Stimulated activated CD8-positive, alpha-beta memory T cell treated with anti-CD3 and anti-CD28 coated beads, Interleukin-2, amount 100 ng/mL, for 48 hours (primary cell): ENCODE results near the gene ME2.
"Not testable (repeated sequence)": the region's sequence is repeated elsewhere in the genome, so short reads cannot be mapped to it uniquely, and the experiment has no call there.

Experiments used
- DNase-seq, 2 donors: peaks; one replicate each; pipeline ENCODE4 v3.0.0-alpha.2; 2020; ENCODE audit warnings: low read depth in 2 of 2

Gene ME2

DNA sequence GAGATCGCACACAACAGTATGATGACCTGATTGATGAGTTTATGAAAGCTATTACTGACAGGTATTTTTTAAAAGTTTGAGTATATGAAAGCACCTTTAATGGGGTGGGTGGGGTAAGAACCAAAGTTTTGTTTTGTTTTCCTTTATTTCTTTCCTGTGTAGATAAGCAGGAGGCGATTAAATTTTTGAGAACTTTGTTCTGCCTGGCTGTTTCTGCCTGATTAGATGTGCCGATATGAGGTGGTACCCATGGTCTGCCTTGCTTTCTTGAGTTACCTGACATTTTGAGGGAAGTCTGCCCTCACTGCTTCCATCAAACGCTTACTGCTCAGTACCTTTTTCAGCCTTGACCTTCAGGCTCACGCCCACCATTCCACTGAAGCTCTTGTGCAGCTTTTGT is 39.2 kb downstream of the ME2 start:
- DNase-seq: no peak

DNA sequence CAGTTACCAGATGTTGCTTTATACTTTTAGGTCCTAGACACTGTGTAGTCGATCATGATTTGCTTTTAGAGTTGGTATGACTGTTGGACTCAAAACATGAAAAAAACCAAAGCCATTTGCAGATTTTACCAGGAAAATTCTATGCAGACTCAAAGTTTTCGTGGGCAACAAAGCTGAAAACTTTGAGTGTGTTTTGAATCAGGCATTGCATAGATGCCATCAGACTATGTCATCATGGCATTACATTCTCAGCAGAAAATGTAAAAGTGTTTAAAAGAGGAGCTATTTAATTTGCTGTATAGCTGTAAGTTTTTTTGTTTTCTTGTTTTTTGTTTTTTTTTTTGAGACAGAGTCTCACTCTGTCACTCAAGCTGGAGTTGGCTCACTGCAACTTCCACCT is 45.5 kb downstream of the ME2 start:
- no peak for DNase-seq

DNA sequence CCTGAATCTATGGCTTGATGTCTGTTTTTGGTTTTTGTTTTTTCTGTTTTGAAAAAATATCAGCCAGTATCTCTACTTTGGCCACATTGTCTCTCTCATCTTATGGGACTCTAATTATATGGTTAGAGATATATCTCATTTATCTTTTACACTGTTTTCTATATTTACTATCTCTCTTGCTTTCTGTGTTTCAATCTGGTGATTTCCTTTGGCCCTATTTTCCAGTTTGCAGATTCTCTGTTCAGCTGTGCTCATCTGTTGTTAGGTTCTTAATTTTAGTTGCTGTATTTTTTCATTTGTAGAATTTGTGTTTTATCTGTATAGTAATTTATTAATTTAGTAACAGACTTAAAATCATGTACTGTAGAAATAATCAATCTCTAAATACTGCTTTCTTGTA is 47.6 kb downstream of the ME2 start:
- no peak for DNase-seq

DNA sequence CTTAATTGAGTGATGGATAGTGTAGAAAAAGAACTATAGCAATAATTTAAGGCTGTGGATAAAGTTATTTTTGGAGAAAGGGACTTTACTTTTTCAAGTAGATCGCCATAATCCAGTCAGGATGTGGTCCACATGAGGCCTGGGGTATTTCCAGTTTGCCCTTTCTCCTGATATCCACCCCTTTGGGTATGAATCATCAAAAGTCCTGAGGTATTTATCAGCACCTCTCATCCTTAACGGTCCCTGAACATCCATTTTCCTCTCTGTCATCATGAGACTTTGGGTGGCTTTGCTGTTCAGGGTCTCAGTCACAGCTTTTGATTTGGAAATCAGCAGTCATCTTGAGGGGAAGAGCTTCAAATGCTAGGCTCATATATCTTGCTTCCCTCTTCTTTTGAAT is 49.6 kb downstream of the ME2 start:
- DNase-seq: no peak

DNA sequence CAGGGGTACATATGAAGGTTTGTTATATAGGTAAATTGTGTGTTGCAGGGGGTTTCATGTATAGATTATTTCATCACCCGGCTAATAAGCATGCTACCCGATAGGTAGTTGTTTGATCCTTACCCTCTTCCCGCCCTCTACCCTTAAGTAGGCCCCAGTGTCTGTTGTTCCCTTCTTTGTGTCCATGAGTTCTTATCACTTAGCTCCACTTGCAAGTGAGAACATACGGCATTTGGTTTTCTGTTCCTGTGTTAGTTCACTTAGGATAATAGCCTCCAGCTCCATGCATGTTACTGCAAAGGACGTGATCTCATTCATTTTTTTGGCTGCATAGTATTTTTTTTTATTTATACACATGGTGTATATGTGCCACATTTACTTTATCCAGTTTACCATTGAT is 54.8 kb downstream of the ME2 start:
- no peak for DNase-seq

DNA sequence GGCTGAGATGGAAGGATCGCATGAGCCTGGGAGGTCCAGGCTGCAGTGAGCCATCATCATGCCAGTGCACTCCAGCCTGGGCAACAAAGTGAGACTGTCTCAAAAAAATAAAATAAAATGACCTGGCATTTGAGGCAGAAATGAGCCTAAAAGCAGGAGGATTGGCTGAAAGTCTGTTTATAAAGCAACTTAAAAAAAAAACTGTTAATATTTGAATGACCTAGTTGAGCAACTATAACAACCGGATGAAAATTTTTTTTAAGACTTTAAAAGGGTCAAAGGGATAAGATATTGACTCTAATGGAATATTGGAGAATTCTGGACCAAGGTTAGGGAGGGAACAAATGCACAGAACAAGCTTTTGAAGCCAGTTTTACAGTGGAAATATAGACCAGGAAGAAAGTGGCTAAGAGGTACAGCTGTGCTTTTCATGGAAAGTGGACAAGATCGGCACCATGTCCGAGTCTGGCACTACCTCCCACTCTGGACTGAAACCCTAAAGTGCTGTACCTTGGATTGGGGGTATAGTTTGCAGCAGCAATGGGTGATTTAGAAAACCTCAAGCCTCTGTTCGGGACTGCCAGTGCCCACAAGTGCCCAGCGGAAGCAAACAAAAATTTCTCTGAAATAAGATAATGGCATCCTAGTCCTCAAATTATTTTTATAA is 55.8 kb downstream of the ME2 start:
- no peak for DNase-seq

DNA sequence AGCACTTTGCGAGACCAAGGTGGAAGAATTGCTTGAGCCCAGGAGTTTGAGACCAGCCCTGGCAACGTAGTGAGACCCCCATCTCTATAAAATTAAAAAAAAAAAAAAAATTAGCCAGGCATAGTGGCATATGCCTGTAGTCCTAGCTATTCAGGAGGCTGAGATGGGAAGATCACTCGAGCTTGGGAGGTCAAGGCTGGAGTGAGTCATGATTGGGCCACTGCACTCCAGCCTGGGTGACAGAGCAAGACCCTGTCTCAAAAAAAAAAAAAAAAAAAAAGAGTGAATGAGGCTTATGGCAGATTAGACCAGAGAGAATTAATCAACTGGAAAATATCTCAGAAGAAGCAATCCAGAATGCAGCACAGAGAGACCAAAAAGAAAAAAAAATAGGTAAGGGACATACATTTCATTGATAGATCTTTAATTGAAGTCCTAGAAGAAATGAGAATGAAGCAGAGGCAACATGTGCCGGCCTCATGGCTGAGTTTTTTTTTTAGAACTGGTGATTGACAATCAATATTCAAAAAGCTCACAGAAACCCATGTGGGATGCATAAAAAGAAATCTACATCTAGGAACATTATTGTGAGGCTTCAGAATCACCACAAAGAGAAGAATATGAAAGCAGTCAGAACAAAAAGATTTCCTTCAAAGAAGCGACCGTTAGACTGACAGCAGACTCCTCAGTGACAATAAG is 56.7 kb downstream of the ME2 start:
- DNase-seq: no peak

DNA sequence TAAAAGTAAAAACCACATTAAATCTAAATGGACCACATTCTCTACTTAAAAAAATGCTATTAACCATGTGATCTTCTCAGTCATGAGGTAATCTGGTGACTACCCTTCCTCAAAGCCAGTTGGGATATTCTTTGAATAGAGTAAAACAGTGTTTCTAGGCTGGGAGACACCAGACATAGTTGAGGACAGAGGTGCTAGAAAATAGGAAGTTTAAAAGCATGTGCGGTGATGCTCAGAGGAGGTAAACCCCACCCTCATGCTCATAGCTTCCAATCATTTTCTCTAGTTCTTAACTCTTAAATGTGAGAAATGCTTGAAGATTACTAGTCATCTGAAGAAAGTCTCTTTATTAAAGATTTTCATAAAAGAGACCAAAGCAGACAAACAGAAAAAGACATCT is 58.3 kb downstream of the ME2 start:
- DNase-seq: no peak

DNA sequence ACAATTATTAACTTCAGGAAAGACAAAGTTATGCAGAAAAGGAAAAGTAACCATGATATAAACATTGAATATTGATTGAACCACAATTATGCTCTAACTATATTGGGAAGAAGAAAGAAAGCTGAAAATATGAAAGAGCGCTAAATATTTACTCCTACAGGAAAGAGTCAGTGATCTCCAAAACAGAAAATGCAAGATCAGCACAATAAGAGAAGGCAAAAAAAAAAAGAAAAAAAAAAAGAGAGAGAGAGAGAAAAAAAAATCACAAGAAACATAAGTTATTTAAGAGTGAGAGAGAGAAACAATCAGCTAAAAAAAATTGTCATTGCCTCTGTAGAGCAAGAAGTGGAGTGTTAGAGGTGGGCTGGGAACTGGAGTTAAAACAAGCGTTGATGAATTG is 60.0 kb downstream of the ME2 start:
- no peak for DNase-seq

DNA sequence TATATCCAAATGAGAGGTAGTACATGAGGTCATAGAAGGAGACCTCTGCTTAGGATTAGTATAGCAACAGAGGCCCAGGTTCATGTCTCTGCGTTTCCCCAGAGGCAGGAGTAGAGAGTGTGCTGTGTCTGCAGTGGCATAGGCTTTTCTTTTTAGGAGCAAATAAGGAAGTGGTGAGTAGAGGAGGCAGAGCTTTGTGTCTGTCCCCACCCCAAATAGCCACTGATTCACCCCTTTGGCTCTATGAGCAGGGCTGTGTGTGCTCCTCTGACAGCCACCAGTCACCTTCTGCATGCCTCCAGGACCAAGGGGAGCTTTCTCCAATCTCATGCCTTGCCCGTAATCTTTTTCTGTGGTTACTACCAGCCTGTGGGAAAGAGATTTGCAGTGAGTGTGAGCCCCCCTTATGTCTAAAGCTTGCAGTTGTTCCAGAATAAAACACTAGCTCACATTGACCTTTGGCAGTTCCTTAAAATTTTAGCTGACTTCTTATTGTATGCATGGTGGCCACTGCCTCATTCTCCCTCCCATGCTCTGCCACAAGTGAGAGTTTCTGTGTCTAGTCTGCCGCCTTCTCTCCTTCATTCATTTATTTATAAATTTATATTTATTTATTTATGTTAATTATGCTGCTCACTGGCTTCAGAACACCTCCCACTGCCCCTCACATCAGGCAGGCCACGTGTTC is 65.5 kb downstream of the ME2 start:
- no peak for DNase-seq

DNA sequence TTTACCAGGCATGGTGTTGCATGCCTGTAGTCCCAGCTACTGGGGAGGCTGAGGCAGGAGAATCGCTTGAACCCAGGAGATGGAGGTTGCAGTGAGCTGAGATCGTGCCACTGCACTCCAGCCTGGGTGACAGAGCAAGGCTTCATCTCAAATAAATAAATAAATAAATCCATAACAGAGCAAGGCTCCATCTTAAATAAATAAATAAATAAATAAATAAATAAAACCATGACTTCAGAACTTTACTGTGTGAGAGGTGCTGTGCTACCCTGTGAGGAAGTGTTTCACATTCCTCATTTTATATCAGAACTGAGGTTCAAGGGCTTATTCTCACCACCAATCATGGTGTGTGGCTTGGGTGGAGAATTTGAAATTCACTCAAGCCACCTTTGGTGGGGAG is 67.0 kb downstream of the ME2 start:
- DNase-seq: not testable (repeated sequence)

DNA sequence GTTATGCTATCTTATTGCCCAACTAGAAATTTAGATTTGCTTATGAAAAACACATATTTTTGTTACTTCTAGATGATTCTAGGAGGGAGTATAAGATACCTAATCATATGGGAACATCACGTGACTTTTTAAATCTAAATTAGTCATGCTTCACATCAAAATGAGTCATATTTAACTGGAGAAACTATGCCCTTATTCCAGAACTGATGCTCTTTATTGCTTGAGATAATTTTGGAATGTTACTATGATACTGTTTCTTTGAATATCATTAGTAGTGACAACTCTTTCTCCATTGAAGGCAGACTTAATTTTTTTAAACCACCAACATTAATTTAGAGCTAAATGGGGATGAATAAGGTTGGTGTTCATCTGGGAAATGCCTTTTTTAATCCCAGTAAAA is 69.0 kb downstream of the ME2 start:
- DNase-seq: no peak

DNA sequence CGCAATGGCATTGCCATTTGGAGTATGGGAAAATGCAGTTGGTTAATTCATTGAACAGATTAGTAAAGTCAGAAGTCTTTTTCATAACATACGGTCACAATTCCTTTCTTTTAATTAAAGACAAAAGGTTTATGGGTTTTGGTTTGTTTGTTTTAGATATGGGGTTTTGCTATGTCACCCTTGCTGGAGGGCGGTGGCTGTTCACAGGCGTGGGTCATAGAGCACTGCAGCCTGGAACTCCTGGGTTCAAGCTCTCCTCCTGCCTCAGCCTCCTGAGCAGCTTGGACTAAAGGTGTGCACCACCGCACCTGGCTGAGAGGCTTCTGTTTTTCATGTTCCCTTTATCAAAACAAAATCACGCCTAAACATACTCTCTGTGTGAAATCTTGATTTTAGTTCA is 70.3 kb downstream of the ME2 start:
- no peak for DNase-seq

DNA sequence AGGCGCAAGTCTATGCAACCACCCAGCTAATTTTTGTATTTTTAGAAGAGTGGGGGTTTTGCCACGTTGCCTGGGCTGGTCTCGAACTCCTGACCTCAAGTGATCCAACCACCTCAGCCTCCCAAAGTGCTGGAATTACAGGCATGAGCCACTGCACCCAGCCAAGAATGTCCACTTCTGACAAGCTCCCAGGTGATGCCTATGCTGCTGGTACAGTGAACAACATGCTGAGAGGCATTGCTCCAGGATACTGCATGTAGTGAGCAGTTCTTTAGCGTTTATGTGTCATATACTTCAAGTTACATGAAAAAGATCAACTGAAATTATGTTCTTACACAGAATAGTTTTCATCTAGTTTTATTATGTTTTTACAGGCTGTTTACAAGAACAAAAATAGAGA is 71.7 kb downstream of the ME2 start:
- DNase-seq: no peak

DNA sequence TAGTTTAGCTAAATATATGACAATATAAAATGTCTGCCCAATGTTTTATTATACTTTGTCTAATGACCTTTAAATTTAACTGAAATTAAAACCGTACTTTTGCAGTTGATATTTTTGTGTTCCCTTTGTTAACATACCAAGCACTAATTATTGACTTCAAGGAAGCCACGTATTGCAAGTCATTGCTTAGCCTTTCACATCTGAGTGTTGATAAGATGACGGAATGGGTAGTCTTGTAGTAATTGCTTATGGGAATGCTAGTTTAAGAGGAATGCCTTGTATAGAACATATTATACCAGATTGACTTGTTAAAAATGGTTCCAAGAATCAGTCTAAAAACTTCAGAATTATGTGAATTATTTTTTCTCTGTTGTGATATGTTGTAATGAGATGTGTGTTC is 74.9 kb downstream of the ME2 start:
- DNase-seq: no peak

DNA sequence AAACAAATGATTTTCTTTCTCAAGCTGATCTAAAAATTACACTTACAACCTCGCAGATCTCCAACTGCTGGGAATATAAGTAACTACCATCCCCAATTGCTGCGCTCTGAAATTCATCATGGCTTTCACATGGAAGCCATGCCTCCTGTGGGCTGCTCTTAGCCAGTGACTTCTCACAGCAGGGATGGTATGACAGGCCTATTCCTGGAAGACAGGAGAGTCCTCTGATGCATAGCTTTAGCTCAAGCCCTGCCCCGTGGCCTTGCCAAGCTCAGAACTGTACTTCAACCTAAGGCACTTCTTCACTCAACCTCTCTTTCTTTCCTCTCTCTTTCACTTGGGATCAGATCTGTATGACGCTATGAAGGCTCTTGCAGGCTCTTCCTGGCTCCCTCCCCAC is 76.3 kb downstream of the ME2 start:
- no peak for DNase-seq

DNA sequence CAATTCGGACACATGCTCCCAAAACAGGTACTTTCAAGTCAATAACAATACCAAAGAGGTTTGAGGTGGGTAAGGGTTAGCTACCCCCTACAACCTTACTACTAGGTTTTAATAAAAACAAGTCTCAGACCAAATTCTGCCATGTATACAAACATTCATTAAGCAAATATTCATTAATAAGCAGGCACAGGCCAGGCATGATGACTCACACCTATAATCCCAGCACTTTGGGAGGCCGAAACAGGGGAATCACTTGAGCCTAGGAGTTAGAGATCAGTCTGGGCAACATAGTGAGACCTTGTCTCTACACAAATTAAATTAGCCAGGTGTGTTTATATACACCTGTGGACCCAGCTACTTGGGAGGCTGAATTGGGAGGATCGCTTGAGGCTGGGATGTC is 77.2 kb downstream of the ME2 start:
- DNase-seq: no peak

DNA sequence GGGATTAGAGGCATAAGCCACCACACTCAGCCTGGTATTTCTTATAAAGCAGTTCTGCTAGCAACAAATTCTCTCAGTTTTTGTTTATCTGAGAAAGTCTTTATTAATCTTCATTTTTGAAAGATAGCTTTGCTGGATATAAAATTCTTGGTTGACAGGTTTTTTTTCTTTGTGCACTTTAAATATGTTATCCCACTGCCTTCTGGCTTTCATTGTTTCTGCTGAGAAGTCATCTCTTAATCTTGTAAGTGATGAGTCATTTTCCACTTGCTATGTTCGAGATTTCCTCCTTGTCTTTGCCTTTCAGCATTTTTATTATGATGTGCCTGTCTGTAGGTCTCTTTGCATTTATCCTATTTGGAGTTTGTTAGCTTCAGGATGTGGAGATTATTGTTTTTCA is 83.1 kb downstream of the ME2 start:
- no peak for DNase-seq

DNA sequence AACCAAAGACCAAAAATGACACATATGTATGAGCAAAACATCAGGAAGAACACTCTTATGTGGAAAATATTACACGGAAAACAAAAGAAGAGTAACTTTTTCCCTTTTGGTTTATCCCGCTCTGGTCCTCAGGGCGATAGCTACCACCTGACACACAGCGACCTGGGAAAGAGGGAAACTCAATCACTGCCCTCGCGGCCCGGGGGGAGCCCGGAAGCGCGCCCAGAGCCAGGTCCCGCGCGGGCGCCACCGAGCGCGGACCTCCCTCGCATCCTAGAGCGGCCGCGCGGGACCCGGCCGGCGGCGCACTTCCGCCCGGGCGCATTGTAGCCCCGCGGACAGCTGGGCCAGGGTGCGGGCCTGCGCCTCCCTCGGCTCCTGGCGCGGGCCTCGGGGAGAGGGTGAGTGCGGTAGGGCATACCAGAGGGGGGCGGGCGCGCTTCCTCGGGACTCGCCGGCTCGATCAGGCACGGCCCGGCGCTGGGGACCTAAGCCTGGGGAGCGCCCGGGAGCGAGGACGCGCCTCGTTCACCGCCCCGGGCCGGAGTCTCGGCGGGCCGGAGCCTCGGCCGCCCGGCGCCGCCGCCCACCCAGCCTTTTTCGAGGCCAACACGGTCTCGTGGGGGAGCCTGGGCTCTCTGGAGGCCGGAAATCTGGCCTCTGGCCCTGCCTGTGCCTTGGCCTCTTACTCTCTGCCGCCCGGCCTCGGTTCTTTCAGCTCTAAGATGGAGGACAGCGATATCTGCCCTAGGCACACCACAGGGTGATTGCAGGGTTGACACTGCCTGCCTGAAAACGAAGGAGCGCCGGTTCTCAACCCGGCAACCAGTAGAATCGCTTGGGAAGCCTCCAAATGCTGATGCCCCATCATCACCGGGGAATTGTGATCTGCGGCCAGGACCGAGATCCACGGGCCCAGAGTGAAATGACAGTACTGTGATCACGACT is 89.1 kb downstream of the ME2 start, which contains the start of gene ELAC1:
Gene ELAC1 (plus strand): TSS at position 327 of the 948 bp plus-strand sequence. CDS start 6,365 bp downstream, outside the sequence.
- peak; percentile 50 to 63 for DNase-seq

DNA sequence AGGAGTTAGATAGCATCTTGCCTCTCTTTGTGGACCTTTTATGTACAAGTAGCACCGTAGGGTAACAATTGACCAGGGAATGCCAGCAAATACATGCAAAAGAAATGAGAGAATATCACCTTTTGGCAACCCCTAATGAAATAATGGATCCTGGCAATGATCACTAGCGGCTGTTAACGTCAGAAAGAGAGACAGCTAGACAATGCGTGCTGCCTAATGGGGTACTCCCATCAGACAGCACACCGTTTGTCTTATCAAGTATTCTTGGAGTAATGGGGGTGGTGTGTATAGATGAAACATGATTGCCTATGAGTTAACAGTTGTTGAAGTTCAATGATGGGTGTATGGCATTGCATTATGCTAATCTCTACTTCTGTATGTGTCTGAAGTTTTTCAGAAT is 90.5 kb downstream of the ME2 start:
- DNase-seq: no peak

DNA sequence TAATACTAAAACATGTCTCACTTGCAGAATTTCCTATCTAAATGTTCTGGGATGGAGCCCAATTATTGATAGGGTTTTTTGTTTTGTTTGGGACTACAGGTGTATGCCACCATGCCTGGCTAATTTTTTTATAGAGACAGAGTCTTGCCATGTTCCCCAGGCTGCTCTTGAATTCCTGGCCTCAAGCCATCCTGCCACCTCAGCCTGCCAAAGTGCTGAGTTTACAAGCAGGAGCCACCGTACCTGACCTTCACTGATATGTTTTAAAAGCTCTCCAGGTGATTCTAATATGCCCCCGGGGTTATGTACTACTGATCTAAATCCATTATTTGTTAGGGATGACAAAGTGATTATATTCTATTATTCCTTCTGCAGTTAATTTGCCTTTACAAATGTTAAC is 91.1 kb downstream of the ME2 start:
- no peak for DNase-seq

DNA sequence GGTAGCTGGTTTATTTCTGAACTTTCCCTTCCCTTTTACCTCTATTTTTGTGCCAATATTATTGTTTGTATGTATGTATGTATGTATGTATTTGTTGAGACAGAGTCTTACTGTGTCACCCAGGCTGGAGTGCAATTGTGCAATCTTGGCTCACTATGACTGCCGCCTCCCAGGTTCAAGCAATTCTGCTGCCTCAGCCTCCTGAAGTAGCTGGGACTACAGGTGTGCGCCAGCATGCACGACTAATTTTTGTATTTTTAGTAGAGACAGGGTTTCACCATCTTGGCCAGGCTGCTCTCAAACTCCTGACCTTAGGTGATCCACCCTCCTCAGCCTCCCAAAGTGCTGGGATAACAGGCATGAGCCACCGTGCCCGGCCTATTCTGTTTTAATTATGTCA is 93.5 kb downstream of the ME2 start:
- not testable (repeated sequence) for DNase-seq
